NT2/D1 (cell line): ENCODE measurements around the gene NR1I3.

Experiments used
- SUZ12 ChIP-seq: IDR thresholded peaks from 2 replicates; pipeline ENCODE4 v1.6.1; 2011; ENCODE audit not compliant: insufficient read length, insufficient read depth; ENCODE audit errors: extremely low read depth
- ZNF274 ChIP-seq: IDR thresholded peaks from 2 replicates; pipeline ENCODE4 v1.6.1; 2011; ENCODE audit warnings: mild to moderate bottlenecking, low read depth, low read length

- TF ChIP-seq ZNF274 = no peak
- TF ChIP-seq SUZ12 = no peak
These were observed 44.3 kb downstream of the NR1I3 start for GRCh38 chr1:161193561-161194235.
